Measurements from ENCODE around the gene CBFA2T3.

The CBFA2T3 gene

GRCh38 chr16:88853325-88853941 is 123.6 kb downstream of the CBFA2T3 start:
- no peak for DNase-seq

GRCh38 chr16:88851616-88852015 is 125.4 kb downstream of the CBFA2T3 start:
- no peak for DNase-seq

DNA sequence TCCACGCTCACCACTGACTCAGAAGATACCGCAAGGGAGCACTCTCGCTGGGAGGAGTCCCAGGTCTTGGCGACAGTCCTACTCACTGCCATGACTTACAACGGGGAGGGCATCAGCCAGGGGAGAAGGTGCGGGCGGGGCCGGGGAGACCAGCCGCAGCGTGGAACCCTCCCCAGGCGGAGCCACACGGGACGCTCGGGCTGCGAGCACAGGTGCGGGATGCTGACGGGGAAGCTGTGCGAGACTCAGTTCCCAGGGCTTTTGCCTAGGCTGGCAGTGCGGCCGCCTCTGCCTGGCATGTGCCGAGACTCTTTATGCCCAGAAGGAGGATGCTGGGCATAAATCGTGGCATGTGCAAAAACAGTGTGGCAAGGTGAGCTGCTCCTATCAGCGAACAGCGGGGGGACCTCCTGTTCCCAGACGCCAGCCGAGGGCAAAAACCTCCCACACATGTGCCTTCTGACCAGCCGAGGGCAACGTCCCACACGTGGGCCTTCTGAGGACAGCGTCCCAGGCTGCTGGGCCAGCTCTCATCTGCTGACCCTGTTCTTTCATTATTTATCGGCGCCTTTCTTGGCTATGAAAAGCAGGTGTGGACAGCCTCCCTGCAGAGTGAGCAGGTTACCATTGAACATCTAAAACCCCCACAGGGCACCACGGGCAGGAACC is 126.3 kb downstream of the CBFA2T3 start:
- no peak for DNase-seq

GRCh38 chr16:88848557-88848956 is 128.4 kb downstream of the CBFA2T3 start:
- no peak for DNase-seq

GRCh38 chr16:88847654-88848053 is 129.4 kb downstream of the CBFA2T3 start:
- DNase-seq: no peak

DNA sequence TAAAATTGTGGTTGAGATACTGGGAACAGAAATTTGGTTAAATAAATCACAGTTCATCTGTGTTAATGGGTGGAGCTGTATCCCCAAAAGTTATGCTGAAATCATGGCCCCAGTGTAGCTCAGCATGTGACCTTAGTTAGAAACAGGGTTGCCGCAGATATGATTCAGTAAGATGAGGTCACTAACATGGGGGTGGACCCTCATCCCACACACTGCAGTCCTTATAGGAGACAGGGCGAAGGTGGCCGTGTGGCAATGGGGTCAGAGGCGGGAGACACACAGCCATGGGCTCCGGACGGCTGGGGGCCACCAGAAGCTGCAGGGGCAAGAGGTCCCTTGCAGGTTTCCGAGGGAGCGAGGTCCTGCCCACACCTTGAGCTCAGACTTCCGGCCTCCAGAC is 130.9 kb downstream of the CBFA2T3 start:
- DNase-seq: no peak

DNA sequence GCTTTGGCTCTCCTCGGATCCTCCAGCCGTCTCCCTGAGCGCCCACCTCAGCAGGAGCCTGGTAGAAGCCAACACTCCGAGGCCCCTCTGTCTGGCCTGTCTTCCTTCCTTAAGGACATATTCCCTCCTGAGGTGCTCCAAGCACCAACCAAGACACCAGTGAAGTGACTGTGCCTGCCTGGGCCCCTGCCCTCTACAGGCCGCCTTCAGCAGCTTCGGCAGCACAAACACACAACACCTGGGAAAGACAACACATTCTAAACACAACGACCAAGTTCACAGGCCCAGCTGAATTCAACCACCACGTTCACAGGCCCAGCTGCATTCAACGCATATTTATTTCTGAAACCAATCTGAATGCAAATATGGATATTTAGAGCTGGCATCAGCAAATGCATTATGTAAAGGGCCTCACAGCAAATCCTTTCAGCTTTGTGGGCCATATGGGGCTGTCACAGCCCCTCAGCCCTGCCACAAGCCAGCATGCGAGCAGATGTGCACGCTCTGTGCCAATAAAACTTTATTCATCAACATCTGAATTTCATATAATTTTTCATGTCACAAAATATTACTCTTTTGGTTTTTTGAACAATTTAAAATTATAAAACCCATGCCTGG is 132.5 kb downstream of the CBFA2T3 start:
- no peak for DNase-seq

DNA sequence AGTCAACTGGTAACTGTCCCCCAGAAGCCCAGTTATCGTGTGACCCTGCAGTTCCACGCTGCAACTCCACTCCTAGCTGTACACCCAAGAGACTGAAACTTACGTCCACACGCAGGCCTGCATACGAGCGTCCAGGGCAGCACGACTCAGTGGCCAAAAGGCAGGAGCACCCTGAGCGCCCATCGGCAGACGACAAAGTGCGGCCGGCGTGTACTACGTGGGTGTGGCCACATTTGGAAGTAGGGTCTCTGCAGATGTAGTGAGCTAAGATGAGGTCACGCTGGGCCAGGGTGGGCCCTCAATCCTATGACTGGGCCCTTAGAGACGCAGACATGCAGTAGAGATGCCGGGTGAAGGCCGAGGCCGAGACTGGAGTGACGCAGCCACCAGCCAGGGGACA is 133.8 kb downstream of the CBFA2T3 start:
- DNase-seq: no peak

- no peak for DNase-seq
These were observed 134.2 kb downstream of the CBFA2T3 start for GRCh38 chr16:88842806-88843205.

- no peak for DNase-seq
These were observed 134.7 kb downstream of the CBFA2T3 start for GRCh38 chr16:88842308-88842756.

- DNase-seq: no peak
These were observed 135.3 kb downstream of the CBFA2T3 start for GRCh38 chr16:88841521-88842307.

DNA sequence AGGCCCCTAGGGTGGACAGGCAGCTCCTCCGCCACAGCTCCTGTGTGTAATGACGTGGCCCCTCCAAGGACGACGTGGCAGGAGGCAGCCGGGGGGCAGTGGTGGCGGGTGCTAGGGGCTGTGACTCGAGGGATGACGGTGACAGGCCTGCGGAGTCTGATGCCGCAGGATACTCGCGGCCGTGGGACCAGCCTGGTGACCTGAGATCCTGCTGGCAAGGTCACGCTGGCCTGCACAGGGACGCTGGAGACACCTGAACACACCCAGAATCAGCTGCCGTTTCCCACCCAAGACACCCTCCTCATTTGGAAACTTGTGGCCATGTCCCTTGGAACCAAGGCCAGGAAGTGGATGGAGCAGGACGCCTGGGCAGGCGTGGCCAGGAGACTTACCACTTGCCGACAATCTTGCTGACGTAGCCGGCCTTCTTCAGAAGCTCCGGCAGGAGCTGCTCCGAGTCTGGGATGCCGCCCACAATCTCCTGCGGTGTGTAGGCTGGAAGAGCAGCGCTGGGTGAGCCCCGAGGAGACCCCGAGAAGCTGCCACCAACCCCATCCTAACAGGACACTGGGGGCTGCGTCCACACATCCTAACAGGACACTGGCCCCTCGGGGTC is 136.3 kb downstream of the CBFA2T3 start:
- no peak for DNase-seq

DNA sequence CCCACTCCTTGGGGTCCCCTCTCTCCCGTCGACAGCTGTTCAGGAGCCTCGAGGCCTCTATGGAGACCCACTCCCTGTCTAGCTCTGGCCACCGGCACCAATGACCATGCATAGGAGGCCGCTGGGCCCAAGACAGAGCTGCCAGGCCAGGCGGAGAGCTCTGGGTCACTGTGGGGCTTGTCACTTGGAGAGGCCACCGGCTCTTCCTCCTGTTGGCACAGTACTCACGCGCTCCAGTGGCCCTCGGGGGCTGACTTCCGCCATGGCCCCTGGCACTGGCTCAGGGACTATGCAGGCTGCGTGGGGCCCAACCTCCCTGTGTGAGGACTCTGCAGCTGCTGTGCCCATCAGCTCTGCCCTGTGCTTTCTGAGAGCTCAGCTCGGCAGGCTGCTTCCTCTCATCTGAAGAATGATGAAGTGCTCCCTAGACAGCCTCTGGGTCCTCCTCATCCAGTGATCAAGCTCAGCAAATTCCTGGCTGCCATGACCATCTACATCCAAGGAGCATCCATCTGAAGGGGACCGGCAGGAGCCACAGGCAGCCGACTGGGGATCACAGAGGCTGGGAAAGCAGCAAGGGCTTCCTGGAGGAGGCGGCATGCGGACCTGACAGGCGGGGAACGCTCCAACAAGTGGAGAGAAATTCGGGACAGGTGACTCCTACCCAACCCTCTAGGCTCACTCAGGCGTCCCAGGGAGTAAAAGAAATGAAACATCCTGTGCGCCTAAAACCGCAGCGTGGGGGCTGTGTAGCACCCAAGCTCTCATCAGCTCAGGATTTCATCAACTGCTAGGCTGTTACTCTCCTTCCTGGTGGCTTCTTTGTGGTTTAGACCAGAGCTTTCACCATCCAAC is 137.0 kb downstream of the CBFA2T3 start:
- no peak for DNase-seq

GRCh38 chr16:88839026-88839529 is 137.9 kb downstream of the CBFA2T3 start:
- no peak for DNase-seq

- no peak for DNase-seq
These were observed 138.4 kb downstream of the CBFA2T3 start for GRCh38 chr16:88838566-88838965.

DNA sequence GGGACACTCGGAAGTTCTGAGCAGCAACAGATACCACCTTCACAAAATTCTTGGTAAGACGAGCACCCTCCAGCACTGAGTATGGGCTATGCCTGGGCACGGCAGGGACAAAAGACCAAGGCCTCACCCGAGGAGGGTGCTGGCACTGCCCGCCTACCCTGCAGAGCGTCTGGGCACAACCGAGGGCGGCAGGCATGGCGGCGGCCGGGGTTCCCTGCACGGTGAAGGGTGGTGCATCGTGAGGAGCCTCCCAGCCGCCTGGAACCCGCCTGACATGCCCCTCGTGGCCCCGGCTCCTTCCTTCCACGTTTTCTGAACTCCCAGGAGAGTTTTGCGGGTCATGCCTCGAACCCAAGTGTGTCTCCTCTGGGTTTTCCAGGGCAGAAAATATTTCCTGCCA is 139.2 kb downstream of the CBFA2T3 start:
- no peak for DNase-seq

DNA sequence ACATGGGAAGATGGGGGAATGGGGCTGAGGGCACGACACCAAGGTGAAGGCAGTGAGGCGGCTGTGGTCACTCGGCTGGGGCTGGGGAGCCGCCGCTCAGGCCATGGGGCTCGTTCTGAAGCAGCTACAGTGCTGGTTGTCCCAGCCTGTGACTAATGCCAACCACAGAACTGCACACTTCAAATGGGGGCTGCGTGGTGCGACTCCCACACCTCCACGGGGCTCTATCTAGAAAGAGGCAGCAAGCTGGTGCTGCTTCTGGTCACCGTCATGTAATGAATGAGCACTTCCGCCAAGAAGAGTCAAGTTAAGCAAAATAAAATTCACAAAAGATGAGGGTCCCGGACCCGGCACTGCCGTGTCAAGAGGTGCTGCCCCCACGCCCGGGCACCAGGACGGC is 140.2 kb downstream of the CBFA2T3 start:
- DNase-seq: no peak

DNA sequence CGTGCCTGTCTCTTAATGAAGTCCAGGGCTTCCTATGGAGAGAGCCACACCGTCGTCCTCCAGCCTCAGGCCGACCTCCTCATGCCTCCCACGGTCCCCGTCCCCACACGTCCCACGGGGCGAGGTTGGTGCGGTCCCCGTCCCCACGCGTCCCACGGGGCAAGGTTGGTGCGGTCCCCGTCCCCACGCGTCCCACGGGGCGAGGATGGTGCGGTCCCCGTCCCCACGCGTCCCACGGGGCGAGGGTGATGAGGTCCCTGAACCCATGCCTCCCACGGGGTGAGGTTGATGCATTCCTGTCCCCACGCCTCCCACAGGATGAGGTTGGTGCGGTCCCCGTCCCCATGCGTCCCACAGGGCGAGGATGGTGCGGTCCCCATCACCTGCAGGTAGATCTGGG is 141.2 kb downstream of the CBFA2T3 start:
- no peak for DNase-seq

DNA sequence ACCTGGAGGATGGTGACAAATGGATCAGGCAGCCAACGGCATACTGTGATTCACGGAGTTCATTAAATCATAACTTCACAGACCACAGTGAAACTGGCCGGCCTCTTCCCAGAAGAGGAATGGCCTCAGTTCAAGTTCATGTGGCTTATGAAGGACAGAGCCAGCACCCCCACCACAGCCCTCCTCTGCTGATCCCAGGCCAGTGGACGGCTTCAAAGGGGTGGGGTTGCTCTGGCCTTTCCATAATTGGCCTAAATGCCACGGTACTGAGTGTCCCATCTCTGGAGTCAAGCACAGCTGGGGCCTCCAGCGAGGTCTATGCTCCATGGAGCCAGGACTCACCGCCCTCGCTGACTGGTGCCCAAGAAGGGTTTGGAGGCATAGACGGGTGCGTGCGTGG is 141.6 kb downstream of the CBFA2T3 start:
- no peak for DNase-seq

DNA sequence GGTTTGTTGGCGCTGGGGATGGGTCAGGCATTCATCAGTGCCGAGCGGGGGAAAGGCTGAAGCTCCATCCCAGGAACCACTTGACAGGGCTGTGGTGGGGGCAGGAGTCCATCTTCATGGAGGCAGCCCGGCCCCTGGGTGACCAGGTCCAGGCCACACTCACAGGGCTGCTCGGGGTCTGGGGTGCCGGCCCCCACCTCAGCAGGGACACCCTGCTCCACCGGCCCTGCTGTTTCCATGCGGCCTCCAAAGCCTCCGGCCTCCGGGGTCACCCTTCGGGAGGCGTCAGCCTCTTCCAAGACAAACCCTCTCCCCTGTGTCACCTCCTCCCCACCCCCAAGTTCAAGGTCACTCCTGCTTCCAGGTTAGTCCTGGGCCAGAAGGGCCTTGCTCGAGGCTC is 142.3 kb downstream of the CBFA2T3 start:
- DNase-seq: no peak

DNA sequence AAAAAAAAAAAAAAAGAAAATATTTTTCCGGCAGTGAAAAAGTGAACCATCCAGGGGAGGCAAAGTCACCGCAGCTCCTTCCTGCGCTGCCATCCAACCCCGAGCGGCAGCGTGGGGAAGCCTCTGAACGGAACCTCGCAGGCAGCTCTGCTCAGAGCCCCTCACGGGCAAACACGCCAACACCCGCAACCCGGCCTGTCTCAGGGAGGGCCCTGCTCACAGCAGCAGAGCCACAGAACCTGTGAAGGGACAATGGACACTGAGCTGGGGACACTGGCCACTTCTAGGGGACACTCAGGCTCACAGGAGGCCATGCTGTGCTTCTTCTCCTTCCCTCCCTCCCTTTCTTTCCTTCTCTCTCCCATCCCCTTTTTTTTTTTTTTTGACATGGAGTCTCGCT is 143.9 kb downstream of the CBFA2T3 start:
- no peak for DNase-seq

DNA sequence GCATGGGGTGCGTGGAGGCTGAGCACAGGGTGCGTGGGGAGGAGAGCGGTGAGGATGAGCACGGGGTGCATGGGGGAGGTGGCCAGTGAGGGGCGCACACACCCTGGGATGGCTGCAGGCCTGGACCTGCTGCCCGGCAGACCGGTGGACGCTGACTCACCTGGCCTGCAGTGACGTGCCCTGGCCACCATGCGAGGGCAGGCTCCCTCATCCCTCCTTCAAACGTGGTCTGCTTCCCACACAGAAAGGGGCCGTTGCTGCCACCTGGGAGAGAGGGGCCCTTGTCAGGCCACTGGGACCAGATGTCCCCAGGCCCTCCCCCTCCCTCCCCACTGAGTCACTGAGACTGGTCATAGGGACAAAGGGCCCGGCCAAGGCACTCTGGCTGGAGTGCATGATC is 145.2 kb downstream of the CBFA2T3 start:
- DNase-seq: no peak
